ENCODE data around the gene GATB.

DNA sequence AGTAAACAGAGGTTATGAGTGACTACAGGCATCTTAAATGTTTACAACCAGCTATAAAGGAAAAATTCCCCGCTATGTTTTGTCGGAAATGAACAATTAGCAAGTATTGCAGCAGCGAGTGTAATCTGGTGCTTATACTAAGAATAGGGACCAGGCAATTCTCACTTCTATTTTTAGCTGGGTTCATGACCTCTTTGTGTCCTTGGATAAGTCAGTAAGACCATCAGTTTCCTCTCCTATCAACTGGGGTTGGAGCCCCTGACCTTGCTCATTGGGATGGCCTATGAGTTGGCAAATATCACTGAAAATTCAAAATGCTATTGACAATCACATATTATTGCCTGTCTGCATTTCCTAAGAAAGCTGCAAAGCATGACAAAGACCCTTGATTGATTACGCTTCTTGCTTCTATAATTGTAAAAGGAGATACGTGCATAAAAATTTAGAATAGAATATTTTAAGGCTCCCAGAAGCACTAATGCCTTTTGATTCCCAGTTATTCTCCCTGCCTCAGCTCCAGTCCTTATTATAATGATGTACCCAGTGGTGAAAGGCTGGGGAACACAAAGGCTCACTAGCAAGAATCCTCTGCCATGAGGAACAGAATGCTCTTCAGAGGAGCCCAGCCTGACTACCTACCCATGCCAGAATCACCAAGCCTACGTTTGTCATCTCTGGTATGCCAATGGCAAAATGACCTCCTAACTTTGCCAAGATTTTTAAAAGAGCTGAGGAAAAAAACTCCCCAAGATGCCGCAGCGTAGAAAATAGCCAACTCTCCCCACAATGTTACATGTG lies 21.9 kb downstream of the GATB start:
- TF ChIP-seq, protein P1, sequence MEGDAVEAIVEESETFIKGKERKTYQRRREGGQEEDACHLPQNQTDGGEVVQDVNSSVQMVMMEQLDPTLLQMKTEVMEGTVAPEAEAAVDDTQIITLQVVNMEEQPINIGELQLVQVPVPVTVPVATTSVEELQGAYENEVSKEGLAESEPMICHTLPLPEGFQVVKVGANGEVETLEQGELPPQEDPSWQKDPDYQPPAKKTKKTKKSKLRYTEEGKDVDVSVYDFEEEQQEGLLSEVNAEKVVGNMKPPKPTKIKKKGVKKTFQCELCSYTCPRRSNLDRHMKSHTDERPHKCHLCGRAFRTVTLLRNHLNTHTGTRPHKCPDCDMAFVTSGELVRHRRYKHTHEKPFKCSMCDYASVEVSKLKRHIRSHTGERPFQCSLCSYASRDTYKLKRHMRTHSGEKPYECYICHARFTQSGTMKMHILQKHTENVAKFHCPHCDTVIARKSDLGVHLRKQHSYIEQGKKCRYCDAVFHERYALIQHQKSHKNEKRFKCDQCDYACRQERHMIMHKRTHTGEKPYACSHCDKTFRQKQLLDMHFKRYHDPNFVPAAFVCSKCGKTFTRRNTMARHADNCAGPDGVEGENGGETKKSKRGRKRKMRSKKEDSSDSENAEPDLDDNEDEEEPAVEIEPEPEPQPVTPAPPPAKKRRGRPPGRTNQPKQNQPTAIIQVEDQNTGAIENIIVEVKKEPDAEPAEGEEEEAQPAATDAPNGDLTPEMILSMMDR (IDR thresholded peaks at IDR 0.05; ENCODE audit: insufficient read depth, low read length) = no peak
- no peak for TF ChIP-seq POLR2AphosphoS5 (IDR thresholded peaks at IDR 0.05; ENCODE audit: low read depth)

Measured in HL-60 (cell line).